IPS DF 4.7 (cell line): ENCODE data around the gene ZNF638.
"Not testable (repeated sequence)": the region's sequence is repeated elsewhere in the genome, so short reads cannot be mapped to it uniquely, and the experiment has no call there.

Source experiments
- DNase-seq: peaks from one replicate; pipeline ENCODE4 v3.0.0-alpha.2; 2013; ENCODE audit warnings: low spot score; ENCODE audit errors: extremely low read depth

ZNF638 gene, protein sequence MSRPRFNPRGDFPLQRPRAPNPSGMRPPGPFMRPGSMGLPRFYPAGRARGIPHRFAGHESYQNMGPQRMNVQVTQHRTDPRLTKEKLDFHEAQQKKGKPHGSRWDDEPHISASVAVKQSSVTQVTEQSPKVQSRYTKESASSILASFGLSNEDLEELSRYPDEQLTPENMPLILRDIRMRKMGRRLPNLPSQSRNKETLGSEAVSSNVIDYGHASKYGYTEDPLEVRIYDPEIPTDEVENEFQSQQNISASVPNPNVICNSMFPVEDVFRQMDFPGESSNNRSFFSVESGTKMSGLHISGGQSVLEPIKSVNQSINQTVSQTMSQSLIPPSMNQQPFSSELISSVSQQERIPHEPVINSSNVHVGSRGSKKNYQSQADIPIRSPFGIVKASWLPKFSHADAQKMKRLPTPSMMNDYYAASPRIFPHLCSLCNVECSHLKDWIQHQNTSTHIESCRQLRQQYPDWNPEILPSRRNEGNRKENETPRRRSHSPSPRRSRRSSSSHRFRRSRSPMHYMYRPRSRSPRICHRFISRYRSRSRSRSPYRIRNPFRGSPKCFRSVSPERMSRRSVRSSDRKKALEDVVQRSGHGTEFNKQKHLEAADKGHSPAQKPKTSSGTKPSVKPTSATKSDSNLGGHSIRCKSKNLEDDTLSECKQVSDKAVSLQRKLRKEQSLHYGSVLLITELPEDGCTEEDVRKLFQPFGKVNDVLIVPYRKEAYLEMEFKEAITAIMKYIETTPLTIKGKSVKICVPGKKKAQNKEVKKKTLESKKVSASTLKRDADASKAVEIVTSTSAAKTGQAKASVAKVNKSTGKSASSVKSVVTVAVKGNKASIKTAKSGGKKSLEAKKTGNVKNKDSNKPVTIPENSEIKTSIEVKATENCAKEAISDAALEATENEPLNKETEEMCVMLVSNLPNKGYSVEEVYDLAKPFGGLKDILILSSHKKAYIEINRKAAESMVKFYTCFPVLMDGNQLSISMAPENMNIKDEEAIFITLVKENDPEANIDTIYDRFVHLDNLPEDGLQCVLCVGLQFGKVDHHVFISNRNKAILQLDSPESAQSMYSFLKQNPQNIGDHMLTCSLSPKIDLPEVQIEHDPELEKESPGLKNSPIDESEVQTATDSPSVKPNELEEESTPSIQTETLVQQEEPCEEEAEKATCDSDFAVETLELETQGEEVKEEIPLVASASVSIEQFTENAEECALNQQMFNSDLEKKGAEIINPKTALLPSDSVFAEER (N-terminal part only)

DNA sequence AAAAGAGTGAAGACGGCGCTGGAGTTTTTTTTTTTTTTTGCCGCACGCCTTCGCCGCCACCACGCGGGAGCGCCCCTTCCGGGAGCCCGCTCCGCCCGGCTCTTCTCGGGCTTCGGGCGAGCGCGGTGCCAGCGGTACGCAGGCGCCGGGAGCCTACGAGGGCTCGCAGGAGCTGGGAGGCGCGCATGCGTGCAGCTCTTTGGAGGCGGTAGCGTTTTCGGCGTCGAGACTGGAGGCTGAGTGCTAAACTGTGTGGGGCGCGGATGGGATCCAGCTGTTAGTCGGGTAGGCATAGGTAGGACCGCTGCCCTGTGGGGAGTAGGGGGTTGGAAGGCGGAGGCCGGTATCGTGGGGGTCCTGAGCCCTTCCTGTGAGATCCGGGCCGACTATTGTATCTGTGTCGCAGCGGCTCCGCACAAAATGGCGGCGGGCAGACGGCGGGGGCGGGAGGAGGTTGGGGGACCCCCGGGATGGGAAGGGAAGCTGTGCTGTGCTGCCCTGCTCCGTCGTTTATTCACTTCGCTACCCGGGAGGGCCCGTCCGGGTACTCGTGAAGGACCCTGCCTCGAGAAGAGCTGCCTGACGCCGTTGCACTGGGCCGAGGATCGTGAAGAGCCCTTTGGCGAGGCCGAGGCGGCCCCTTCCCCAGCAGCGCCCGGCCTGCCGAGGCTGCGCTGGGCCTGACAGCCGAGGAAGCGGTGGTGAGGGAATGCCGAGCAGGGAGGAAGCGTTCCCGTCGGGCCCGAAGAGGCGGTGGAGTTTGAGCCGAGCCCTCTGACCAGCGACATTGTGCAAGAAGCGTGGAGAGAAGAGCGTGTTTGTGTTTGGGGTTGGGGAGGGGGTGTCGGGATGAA lies at the start of gene ZNF638:
Gene ZNF638 (plus strand): TSS at position 202 of the 854 bp plus-strand sequence. CDS start 17,173 bp downstream, outside the sequence.
- DNase-seq, result peak; percentile 41

DNA sequence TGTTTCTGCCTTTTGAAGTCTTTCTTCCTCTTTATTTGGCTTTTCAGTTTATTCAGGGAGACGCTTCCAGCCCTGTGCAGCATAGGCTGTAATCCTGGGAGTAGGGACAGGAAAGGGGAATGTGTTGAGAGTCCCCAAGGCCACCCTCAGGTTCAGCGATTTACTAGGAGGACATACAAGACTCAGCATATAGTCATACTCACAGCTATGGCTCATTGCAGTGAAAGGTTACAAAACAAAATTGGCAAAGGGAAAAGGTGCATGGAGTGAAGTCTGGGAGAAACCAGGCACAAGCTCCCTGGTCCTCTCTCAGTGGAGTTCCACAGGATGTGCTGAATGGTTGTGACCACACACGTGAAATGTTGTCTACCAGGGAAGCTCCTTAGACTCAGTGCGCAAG lies 49.6 kb upstream of the ZNF638 start:
- DNase-seq, result no peak

DNA sequence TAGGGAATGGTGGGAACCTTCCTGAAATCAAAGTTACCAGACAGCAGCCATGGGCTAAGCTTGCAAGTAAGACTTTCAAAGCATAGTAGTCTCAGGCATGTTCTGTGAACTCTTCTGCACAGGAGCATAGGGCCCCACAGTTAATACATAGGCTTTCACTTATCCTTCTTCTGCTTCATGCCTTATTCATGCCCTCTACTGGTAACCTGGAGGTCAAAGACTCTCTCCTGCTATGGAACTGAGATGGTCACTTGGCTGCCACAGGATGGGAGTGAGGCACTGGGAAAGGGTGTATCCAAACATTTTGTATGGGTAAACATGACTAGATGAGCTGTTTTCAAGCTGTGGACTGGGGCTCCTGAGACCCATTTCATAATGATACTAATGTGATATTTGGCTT lies 49.1 kb upstream of the ZNF638 start:
- DNase-seq, result no peak

DNA sequence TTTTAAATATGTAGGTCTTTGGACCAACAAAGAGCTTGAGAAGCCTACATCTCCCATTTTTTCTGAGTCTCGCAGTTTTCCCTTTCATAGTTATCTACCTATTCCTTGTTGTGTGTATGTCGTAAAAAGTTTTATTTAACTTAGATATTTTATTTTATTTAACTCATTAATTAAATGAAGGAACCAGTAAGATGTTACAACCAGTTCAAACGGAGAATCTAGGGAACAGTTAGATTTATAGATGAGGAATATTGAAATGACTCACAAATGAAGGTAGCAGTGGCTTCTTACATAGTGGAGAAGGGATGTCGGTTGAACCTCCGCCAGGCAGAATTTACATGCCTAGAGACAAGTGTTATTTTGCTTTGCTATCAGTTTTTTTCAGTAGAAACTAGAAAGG lies 48.5 kb upstream of the ZNF638 start:
- no peak for DNase-seq

DNA sequence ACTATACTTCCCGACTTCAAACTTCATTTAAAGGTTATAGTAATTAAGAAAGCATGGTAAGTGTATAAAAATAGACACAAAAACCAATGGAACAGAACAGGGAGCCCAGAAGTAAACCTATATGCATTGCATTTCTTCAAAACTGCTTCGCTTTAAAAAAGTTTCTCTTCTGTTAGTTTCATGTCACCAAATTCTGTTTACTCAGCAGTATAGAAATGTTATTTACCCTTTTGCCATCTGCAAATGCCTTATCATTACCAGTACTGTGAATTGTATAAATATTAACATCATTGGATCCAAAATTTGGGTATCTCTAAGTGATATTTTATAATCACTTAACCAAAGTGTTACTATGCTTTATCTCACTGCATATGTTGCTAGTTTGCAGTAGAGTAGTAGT lies 45.9 kb upstream of the ZNF638 start:
- DNase-seq, result no peak

DNA sequence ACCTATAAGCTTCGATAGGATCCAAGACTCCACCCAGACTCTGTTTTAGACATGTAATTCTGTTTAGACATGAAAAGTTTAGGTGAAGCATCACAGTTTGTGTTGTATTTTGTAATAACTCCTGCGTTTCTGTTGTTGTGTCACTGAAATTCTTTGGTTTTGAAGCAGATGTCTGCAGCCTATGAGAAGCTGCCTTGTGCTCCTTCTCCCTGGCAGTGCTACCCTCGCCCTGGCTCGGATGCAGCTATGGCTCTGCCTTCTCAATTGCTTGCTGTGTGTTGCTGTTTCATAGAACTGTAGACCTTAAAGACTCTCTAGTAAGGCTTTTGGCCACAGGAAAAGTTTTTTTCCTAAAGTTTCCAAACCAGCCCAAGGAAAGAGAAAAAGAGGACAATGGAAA lies 40.2 kb upstream of the ZNF638 start:
- DNase-seq, result no peak

DNA sequence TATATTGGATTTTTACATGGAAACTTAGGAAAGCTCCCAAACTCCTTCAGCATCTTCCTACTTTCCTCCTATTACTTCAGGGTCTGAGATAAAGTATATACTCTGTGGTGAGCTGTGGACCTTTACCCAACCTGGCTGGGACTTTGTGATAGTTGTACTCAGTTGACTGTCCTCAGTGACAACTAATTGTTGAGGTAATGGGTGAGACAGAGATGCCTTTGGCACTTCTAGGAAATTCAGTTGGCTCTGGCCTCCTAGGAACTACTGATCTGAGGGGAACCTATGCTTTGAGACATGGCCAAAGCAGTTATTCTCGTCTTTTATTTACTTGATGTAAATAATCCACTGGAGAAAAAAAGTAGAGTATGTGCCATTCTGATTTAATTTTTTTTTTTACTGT lies 39.4 kb upstream of the ZNF638 start:
- DNase-seq, result no peak

DNA sequence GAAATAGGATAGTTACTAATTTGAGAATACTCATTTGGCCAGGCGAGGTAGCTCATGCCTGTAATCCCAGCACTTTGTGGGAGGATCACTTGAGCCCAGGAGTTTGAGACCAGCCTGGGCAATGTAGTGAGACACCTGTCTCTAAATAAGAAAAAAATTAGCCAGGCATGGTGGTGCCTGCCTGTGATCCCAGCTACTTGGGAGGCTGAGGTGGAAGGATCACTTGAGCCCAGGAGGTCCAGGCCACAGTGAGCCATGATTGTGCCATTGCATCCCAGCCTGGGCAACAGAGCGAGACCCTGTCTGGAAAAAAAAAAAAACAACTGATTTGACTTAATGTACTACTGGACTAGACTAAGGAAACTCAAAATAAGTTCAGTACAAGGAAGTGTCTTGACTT lies 32.7 kb upstream of the ZNF638 start:
- DNase-seq, result no peak

DNA sequence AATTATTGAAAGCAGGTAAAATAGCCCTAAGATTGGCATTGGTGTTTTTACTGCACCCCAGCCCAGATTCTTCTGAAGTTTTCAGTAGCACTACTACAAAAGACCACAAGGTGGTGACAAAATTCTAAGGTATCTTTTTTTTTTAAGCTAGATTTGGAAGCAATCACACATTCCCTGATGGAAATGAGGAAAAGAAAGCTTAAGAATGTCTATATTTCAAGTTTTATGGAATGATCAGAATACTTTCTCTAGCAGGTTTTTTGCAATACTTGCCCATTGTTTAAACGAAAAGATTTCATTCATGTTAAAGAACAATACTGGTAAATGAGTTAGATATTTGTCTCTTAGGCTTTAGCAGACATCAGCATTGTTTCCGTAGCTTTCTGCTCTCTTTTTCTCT lies 32.1 kb upstream of the ZNF638 start:
- no peak for DNase-seq

DNA sequence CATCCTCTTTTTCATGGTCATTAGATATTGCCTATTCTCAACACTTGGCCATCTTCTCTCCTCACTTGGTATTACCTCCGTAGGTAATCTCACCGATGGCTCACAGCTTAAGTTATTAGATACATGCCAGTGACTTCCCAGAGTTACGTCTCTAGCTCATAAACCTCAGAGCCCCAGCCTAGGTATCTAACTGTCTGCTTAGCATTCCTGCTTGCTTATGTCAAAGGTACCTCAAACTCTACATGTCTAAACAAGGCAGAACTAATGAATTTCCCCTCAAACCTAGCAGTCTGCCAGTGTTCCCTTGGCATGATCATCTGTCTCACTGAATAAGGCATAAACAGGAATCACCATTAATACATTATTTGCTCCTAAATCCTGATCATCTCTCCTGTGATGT lies 27.7 kb upstream of the ZNF638 start:
- no peak for DNase-seq

DNA sequence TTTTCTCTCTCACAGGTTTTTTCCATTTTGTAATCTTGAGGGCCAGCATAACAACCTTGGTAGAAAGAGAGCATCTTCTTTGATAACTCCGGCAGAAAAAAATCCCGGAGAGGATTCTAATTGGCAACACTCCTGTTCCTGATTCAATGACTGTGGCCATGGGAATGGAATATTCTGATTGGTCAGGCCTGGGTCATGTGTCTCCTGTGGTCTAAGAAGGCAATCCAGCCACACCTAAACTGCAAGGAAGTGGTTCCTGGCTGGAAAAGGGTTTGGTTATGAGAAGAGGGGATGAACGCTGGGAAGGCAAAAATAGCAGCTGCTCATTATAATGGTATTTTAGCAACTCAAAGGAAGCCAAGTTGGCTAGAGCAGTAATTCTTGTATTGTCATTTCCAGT lies 24.8 kb upstream of the ZNF638 start:
- DNase-seq, result no peak

DNA sequence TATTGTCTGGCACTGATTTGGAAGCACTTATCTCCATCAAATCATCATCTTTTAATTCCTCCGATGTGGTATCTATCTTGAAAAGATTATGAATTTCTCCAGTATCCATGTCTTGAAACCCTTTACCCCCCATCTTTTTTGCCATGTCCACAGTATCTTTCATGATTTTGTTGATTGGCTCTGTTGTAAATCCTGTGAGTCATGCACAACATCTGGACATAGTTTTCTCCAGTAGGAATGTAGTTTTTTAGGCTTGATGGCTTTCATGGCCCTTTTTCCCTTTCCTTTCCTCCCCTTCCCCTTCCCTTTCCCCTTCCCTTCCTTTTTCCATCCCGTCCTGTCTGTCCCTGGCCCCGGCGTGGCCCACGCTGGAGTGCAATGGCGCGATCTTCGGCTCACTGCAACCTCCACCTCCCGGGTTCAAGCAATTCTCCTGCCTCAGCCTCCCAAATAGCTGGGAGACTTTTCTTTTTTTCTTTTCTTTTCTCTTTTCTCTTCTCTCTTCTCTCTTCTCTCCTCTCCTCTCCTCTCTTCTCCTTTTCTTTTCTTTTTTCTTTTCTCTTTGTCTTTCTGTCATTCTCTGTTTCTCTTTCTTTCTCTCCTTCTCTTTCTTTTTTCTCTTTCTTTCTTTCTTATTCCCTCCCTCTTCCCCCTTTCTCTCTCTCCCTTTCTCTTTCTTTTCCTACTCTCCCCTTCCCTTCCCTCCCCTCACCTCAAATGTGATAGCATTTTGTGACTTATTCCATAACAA lies 18.4 kb upstream of the ZNF638 start:
- DNase-seq, result no peak

DNA sequence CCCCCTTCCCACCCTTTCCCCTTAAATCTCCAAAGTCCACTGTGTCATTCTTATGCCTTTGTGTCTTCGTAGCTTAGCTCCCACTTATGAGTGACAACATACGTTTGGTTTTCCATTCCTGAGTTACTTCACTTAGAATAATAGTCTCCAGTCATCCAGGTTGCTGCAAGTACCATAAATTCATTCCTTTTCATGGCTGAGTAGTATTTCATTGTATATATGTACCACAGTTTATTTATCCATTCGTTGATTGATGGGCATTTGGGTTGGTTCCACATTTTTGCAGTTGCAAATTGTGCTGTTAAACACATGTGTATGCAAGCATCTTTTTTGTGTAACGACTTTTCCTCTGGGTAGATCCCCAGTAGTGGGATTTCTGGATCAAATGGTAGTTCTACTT lies 14.5 kb upstream of the ZNF638 start:
- DNase-seq, result no peak

DNA sequence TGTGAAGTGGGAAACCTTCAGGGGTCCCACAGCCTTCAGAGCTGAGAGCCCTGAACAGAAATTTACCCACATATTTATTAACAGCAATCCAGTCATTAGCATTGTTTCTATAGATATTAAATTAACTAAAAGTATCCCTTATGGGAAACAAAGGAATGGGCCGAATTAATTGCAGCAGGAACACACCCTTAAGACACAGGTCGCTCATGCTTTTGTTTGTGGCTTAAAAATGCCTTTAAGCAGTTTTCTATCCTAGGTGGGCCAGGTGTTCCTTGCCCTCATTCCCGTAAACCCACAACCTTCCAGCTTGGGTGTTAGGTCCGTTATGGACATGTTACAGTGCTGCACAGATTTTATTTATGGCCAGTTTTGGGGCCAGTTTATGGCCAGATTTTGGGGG lies 13.7 kb upstream of the ZNF638 start:
- DNase-seq, result not testable (repeated sequence)

DNA sequence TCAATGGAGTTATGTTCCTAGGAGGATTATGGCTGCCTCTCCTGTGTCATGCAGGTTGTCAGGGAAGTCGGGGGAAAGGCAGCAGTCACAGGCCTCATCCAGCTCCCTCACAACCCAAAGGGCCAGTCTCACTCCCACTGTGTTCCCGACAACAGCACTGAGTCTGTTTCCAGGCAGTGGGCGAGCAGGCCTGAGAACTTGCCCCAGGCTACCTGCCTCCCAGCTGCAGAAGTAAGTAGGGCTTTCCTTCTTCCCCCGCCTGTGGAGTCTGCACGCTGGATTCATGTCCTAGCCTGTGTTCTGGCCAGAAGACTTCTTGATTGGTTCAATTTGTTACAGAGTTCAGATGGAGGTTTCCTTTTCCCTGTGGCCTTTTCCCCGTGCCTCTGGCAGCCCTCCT lies 8.2 kb upstream of the ZNF638 start:
- DNase-seq, result no peak

DNA sequence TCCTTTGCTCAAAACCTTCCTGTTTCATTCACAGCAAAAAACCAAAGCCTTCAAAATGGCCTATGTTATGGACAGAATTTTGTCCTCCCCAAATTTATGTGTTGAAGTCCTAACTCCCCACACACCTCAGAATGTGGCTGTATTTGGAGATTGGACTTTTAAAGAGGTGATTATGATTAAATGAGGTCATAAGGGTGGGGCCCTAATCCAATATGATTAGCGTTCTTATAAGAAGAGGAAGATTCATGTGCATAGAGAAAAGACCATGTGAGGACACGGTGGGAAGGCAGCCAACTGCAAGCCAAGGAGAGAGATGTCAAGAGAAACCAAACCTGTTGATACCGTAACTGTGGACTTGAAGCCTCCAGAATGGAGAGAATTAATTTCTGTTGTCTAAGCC lies 4.6 kb upstream of the ZNF638 start:
- no peak for DNase-seq

DNA sequence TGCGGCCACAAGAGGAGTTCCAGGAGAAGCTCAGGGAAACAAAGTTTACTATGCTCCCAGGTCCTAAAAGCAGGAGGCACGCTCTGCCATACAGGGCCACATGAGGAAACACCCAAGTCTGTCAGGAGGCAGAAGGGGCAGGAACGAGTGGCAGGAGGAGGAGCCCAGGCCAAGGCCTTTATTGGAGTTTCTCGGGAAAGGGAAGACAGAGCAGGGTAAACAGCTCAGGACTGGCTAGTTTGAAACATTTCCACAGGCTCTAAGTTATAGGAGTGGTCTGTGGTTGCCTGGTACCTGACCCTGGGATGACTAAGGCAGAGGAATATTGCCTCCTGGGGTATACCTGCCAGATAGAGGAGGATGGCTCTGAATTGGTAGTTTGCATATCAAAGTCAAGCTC lies 3.7 kb upstream of the ZNF638 start:
- DNase-seq, result no peak

DNA sequence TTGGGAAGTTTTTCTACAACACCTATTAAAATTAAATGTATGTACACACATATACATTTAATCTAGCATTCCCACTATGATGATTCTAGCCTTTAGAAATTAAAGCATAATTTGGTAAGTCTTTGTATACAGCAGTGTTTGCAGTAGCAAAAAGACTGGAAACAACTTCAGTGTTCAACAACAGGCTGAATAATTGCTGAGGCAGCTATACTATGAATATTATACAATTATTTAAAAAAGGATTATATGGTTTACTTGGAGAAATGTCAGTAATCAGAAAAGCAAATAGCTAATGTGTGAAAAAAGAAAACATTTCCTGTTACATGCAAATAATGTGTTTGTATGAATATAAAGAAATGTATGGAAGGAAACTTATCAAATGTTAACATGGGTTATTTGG lies 1.4 kb upstream of the ZNF638 start:
- DNase-seq, result no peak

DNA sequence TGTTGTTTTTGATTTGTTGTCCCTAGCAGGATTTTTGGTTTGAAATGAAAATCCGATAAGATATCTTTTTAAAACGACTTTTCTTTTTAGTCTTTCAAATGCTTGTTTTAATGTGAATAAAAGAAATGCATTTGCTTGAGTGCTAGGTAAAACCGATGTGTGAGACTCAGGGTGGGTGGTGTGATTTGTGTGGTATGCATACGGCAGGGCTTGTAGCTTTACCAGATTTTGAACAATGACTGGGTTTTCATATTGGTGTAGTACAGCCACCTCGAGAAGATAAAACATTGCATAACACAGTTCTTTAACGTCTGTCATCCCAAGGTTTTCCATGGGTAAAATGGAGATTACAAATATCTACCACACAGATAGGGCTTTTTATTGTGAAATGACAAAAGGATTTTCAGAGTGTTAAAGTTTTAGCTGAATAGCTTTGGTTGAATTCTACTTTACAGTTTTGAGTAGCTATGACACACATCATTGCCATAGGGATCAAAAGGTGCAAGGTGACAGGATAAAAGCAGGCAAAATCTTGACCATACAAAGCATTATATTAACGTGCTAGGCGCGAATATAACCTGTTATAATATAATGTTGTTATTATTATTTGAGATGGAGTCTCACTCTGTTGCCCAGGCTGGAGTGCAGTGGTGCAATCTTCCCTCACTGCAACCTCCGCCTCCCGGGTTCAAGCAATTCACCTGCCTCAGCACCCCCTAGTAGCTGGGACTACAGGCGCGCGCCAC lies 824 bp upstream of the ZNF638 start:
- no peak for DNase-seq

DNA sequence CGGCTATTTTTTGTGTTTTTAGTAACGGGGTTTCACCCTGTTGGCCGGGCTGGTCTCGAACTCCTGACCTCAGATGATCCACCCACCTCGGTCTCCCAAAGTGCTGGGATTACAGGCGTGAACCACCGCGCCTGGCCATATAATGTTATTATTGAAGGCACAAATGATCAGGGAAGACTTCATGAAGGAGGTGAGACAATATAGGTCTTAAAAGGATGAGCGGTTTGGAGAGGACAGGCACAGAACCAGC lies 326 bp upstream of the ZNF638 start:
- DNase-seq, result not testable (repeated sequence)
